Globus pallidus (tissue), 1 donor: ENCODE results near the gene PSAT1.

Experiments
- DNase-seq: peaks from one replicate; pipeline ENCODE4 v3.0.0-alpha.2; 2015; ENCODE audit warnings: low spot score

PSAT1 gene

DNA sequence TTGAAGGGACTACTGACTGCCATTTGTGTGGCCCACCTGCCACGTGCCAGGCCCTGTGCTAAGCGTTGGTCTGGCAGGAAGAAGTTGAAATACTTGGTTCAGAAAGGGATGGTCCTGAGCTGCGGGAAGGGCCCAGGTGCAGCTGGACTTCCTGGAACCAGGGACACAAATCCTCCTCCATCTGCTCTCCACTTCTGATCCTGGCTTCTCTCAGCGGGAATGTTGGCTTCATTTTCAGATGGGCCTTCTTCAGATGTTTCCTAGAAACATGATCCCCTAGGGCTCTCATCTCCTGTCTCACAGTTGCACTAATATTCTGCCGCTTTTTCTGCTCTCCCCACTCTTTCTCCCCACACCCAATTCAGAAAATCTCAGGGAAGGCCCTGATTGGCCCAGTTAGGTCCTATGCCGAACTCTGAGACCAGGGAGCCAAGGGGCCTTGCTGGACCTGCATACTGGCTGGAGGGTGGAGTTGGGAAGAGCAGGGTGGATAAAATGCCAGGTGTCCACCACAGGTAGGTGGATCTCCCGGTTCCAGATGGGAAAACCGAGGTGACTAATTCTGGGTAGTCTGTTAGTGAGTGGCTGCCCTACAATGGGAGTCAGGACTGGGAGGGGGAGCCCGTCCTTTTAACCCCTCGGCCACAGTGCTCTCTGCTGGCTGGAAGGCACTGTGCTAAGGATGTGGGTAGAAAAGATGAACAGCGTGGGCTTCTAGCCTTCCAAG lies 19.4 kb downstream of the PSAT1 start:
- DNase-seq, result no peak

DNA sequence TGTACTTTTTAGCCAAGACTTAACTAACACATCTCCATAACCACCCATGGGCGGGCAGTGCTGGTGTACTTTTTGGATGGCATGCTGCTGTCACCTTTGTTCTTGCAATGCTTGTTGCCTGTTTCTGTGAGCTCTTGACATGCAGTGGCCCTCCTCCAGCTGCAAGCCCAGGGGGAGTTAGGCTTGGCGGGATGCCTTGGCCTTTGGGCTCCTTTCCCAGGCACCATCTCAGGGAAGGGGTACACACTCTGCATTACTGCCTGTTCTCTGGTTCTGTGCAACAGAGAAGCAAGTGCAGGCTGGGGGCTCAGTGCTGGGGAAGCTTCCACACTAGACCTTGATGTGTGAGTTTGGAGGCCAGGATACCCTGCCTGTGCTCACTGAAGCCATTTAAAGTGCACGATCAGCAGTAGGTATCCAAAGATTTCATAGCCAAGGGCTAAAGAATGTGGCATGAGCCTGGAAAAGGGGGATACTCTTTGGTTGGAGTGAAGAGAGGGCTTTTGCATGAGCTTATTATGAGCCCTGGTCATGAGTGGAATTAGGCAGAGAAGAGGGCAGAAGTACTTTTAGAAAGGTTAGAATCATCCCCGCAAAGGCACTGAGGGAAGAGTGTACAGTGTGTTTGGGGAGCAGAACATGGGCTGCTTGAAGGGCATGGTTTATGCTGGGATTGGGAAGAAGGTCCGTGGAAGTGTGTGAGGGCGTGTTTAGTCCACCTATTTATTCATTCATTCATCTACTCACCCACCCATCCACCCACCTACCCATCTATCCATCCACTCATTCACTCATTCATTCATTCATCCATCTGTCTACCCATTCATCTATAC lies 22.5 kb downstream of the PSAT1 start:
- peak; percentile 55 for DNase-seq

DNA sequence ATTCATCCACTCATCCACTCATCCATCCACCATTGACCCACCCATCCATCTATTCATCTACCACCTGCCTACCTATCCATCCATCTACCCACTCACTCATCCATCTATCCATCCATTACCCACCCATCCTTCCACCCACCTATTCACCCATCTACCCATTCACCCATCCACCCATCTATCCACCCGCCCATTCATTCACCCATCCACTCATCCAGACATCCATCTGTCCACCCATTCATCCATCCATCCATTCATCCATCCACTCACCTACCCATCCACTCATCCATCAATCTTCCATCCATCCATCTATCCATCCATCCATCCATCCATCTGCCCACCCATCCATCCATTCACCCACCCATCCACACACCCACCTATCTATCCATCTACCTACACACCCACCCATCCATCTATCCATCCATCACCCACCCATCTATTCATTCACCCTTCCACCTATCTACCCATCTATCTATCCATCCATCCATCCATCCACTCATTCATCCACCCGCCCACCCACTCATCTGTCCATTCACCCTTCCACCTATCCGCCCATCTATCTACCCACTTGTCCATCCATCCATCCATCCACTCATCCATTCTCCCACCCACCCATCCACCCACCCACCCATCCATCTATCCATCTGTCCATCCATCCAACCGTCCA lies 23.2 kb downstream of the PSAT1 start:
- DNase-seq, result no peak

DNA sequence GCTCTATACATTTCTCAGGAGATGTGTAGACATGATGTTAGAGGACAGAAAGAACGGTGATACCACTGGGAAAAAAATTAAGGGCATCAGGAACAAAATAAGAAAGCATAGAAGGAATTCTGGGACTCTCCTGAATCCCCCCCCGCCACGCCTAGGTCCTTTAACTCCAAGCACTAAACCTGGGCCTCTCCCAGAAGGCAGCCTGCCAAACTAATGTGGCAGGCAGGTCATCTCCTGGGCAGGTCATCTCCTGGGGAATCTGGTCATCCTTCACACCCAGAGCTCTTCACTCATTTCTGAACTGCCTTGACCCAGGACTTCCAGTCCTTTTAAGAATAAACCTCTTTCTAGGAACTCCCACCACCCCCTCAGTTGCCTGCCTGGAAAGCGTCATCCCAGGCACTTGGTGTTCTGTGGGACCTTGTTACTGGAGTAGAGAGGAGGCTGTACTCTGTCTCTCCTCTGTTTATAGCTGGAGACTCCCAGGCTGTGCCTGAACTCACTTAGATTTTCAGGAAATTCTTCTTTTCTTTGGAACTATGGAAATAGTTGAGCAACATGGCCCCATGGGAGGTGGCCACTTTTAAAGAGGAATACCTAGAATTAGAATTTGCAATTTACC lies 24.1 kb downstream of the PSAT1 start:
- DNase-seq, result no peak

DNA sequence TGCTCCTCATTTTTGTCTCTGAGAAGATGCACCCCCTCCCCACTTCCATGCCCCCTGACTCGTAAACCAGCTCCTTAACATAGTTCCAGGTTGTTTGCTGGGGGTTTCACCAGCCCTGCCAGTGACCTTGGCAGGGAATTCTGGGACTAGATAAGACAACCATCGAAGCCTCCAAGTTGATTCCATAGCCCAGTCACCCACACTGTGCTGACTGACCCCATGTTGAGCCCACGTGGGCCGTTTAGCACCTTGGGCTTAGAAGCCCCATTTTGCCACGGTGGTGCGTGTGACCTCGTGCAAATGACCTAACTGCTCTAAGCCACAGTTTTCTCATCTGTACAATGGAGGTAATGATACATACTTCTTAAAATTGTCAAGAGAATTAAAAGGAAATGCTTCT lies 24.6 kb downstream of the PSAT1 start:
- DNase-seq, result no peak

DNA sequence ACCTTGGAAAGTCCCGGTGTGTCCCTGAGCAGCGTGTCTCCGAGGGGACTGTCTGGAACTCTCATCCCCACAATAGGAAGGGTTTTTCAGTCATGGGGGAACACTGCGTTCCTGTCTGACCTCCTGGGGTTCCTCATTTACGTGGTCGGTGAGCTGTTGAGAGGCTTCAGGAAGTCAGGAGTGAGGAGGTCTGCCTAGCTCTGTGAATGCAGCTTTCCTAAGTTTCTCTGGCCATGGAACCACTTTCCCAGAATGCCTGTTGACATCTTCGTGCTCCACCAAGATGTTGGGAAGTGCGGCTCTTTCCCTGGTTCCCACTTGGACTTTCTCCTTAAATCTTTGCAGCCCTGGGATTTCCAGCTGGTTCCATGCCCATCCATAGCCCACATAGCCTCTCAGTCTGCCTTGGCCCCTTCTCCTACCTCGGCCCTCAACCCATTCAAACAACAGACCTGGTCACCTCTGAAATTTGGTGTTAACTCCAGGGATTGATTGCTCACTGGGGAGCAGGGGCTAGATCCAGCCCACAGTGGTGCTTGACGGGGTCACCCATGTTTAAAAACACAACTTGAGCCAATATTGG lies 27.2 kb downstream of the PSAT1 start:
- no peak for DNase-seq

DNA sequence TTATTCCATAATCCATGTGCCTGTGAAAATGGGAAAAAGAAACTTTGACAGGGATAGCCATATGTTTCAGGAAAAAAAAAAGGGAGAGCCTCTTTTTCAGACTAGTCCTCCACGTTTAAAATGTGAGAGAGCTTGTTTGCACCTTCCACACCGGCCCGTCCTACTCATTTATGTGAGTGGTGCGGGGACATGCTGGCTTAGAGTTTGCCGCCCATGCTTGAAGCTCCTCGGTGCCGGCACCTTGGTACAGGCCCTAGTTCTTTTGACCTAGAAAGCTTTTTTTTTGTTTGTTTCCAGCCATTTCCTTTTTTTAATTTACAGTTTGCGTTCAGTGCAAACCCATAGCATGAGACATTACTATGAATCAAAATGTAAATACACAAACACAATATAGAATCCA lies 27.8 kb downstream of the PSAT1 start:
- no peak for DNase-seq

- peak; percentile 32 for DNase-seq
Observed at GRCh38 chr9:78325343-78325742, 28.4 kb downstream of the PSAT1 start.

- no peak for DNase-seq
Observed at GRCh38 chr9:78325846-78326360, 29.0 kb downstream of the PSAT1 start.

GRCh38 chr9:78326564-78326963 lies 29.6 kb downstream of the PSAT1 start:
- no peak for DNase-seq

DNA sequence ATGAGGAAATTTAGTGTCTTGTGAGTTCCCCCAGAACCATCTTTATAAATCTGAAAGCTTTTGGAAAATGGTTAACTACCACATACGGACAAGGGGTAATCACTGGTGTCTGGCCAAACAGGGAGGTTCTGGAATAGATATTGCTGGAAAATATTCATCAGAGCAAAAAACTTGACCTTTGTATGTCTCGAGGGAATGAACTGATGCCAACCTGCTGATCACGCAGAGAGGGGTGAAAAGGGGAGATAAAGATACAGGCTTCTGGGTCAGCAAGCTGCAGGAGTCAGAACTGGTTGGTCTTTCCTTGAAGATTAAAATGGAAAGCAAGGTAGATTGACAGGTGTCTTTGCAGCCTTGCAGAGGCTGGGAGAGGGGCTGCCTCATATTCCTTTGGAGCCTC lies 35.5 kb downstream of the PSAT1 start:
- DNase-seq, result no peak

DNA sequence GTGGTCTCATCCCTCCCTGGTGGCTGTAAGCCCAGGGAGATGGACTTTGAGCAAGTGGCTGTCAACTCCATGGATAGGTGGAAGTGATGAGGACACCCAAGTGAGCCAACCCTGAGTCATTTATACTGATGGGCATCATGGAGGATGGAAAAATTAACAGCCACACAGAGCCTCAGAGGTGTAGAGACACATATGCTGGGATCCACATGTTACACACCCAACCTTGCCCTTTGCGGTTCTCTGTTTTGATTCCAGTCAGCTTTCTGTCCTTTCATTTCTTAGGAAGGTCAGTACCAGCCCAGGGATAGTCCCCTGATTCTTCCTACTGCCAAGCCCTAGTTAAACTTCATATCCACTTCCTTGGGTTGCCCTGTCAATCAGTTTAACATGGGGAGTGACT lies 51.9 kb downstream of the PSAT1 start:
- DNase-seq, result no peak

DNA sequence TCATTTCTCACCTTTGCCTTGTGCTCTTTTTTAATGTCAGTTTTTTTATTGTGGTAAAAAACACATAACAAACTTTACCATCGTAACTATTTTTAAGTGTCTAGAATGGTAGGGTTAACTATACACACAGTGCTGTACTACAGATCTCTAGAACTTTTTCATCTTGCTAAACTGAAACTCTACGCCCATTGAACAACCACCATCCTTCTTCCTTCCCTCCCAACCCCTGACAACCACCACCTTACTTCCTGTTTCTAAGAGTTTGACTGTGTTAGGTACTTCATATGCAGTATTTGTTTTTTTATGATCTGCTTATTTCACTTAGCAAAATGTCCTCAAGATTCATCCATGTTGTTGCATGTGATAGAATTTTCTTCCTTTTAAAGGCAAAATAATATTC lies 54.9 kb downstream of the PSAT1 start:
- DNase-seq, result no peak

GRCh38 chr9:78354324-78354973 lies 57.5 kb downstream of the PSAT1 start:
- no peak for DNase-seq

DNA sequence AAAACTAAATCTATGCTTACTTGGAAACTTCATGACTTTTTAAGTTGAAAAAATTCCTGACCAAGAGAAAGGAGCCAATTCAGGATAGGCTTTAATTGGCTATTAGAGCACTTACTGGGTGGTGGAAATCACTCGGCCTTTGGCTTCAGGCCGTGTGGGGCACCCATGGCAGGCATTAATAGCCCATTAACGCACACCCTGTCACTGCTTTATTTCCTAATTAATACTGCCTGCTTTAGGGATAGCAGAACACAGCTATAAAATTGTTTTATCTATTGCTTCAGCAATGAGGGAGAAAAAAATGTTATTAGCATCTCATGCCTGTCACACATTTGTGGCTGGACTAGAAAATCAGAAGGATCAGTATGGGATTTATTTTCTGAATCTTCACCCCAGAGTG lies 58.1 kb downstream of the PSAT1 start:
- no peak for DNase-seq

DNA sequence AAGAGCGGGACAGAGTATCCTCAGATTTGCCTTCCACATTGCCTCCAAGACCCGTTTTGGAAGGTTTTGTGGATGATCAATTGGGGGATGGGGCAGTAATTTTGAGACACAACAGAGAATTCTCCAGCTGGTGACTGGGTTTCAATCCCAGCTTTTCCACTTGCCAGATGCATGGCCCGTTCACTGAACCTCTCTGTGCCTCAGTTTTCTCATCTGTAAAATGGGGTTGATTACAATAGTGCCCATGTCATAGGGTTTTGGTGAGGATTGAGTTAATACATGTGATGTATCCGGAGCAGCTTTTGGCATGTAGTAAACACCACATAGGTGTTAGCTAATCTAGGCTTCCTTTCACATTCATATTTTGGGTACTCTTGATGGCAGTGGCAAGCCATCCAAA lies 59.7 kb downstream of the PSAT1 start:
- DNase-seq, result no peak

- no peak for DNase-seq
Observed at GRCh38 chr9:78357165-78357873, 60.4 kb downstream of the PSAT1 start.

DNA sequence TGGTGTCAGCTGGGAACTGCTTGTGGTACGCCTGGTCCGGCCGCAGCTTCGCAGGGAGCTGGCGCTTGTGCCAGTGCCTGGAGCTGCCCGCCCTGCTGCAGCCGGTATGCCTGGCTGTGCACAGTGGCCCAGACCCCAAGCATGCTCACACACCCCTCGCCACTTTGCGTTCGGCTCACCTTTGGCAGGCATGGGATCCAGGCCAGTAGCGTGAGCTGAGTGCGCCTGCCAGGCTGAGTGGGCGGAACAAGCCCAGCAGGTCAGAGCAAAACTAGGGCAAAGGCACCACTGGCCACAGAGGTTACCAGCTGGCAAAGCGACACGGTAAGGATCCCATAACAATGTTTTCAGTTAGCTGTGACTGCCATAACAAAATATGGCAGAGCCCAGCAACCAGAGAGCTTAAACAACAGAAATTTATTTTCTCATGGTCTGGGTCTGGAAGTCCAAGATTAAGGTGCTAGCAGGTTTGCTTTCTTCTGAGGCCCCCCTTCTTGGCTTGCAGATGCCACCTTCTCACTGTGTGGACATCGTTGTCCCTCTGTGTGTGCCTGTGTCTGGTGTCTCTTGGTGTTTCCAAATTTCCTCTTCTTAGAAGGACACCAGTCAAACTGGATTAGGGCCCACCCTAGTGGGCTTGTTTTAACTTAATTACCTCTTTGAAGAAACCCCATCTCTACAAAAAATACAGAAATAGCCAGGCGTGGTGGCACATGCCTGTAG lies 61.6 kb downstream of the PSAT1 start:
- no peak for DNase-seq

- no peak for DNase-seq
Observed at GRCh38 chr9:78363221-78363620, 66.3 kb downstream of the PSAT1 start.
